AG09309 (cell line): Measurements from ENCODE around the gene EDDM3A.

Experiments
- DNase-seq: peaks from one replicate; pipeline ENCODE4 v3.0.0-alpha.2; 2010; ENCODE audit warnings: low read depth
- H3K4me3 ChIP-seq: 2 replicates; pipeline ENCODE4 v1.5.1; 2011; ENCODE audit warnings: mild to moderate bottlenecking, low read depth, low read length, moderate library complexity; ENCODE audit not compliant: control insufficient read depth
- CTCF ChIP-seq: IDR thresholded peaks from 2 replicates; pipeline ENCODE4 v1.5.1; 2011; ENCODE audit warnings: mild to moderate bottlenecking, low read depth, low read length, inconsistent platforms; ENCODE audit not compliant: insufficient read depth, control insufficient read depth; ENCODE audit errors: missing control alignments

Gene EDDM3A

GRCh38 chr14:20781803-20782202, 36.1 kb downstream of the EDDM3A start:
- no peak for TF ChIP-seq CTCF
- DNase-seq = no peak
- no peak overlapping the region for H3K4me3 ChIP-seq

GRCh38 chr14:20782280-20782890, 36.7 kb downstream of the EDDM3A start:
- no peak for TF ChIP-seq CTCF
- no peak for DNase-seq
- H3K4me3 ChIP-seq = no peak overlapping the region

GRCh38 chr14:20787025-20787424, 41.3 kb downstream of the EDDM3A start:
- TF ChIP-seq CTCF = no peak
- H3K4me3 ChIP-seq = no peak overlapping the region
- DNase-seq = no peak

- TF ChIP-seq CTCF = no peak
- no peak overlapping the region for H3K4me3 ChIP-seq
- DNase-seq = no peak
Observed at GRCh38 chr14:20789230-20789813, 43.6 kb downstream of the EDDM3A start.

GRCh38 chr14:20790464-20791116, 44.9 kb downstream of the EDDM3A start:
- H3K4me3 ChIP-seq = no peak overlapping the region
- TF ChIP-seq CTCF = no peak
- no peak for DNase-seq

- TF ChIP-seq CTCF = no peak
- DNase-seq = no peak
- no peak overlapping the region for H3K4me3 ChIP-seq
Observed at GRCh38 chr14:20791187-20791586, 45.5 kb downstream of the EDDM3A start.
